ENCODE data around the gene RHOF. TPM values are rescaled to one million over a fixed set of nuclear protein-coding genes. Genes with fewer than 3 reads are reported as not detected.

RHOF gene
- polyA plus RNA-seq, 1 of the 3 experiments (the other 2 are of a cell fraction) = 5.0 TPM

DNA sequence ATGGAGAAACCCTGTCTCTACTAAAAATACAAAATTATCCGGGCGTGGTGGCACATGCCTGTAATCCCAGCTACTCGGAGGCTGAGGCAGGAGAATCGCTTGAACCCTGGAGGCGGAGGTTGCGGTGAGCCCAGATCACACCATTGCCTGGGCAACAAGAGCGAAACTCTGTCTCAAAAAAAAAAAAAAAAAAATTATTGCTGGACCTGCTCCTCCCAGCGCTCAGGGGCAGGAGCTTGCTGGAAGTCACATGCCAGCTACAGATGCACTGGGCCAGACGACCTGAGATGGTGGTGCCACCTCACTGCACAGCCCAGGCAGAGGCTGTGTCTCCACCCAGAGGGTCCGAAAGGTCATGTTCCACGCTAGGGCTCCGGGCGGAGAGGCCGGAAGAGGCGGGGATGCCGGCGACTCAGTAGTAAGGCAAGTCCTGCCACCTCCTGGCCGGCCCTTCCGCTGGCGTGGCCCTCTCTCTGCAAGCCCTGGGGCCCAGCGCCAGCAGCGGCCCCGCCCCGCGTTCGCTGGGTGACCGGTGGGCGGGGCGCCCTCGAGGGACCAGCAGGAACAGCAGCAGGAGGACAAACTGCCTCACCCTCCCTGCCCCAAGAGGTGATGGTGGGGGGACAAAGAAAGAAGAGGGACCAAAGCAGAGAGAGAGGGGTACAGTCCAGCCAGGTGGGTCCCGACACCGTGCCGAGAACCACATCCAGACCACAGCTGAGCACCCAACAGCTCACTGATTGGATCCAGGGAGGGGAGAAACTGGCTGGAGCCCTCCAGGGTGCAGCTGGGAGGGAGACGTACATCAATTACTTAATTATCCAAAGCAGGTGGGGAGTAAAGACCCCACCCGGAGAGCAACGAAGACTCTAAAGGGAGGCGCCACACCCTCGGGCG, 3.6 kb upstream of the RHOF start (continued):
- TF ChIP-seq, protein P1, sequence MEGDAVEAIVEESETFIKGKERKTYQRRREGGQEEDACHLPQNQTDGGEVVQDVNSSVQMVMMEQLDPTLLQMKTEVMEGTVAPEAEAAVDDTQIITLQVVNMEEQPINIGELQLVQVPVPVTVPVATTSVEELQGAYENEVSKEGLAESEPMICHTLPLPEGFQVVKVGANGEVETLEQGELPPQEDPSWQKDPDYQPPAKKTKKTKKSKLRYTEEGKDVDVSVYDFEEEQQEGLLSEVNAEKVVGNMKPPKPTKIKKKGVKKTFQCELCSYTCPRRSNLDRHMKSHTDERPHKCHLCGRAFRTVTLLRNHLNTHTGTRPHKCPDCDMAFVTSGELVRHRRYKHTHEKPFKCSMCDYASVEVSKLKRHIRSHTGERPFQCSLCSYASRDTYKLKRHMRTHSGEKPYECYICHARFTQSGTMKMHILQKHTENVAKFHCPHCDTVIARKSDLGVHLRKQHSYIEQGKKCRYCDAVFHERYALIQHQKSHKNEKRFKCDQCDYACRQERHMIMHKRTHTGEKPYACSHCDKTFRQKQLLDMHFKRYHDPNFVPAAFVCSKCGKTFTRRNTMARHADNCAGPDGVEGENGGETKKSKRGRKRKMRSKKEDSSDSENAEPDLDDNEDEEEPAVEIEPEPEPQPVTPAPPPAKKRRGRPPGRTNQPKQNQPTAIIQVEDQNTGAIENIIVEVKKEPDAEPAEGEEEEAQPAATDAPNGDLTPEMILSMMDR (IDR thresholded peaks at IDR 0.05) = peak; percentile 31
- no peak; the same call in 1 of the 2 replicates for TF ChIP-seq RXRA (IDR thresholded peaks at IDR 0.05; ENCODE audit: borderline replicate concordance, low read depth)
- TF ChIP-seq, protein P2, sequence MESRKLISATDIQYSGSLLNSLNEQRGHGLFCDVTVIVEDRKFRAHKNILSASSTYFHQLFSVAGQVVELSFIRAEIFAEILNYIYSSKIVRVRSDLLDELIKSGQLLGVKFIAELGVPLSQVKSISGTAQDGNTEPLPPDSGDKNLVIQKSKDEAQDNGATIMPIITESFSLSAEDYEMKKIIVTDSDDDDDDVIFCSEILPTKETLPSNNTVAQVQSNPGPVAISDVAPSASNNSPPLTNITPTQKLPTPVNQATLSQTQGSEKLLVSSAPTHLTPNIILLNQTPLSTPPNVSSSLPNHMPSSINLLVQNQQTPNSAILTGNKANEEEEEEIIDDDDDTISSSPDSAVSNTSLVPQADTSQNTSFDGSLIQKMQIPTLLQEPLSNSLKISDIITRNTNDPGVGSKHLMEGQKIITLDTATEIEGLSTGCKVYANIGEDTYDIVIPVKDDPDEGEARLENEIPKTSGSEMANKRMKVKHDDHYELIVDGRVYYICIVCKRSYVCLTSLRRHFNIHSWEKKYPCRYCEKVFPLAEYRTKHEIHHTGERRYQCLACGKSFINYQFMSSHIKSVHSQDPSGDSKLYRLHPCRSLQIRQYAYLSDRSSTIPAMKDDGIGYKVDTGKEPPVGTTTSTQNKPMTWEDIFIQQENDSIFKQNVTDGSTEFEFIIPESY (IDR thresholded peaks at IDR 0.05; ENCODE audit: borderline replicate concordance, low read depth) = no peak
- TF ChIP-seq EZH2phosphoT487 (IDR thresholded peaks at IDR 0.05; ENCODE audit: borderline replicate concordance, low read depth) = no peak
- no peak for TF ChIP-seq EP300 (IDR thresholded peaks at IDR 0.05; ENCODE audit: borderline replicate concordance in 1 of 2, low read depth in 1 of 2, low read length in 1 of 2)
- no peak for TF ChIP-seq MEF2A (IDR thresholded peaks at IDR 0.05; ENCODE audit: borderline replicate concordance, low read depth)
- no peak for TF ChIP-seq NRF1 (IDR thresholded peaks at IDR 0.05; ENCODE audit: low read depth, low read length)
- peak; percentile 24; the same call in 1 of the 2 replicates for TF ChIP-seq ELF1 (IDR thresholded peaks at IDR 0.05)
- TF ChIP-seq, protein P3, sequence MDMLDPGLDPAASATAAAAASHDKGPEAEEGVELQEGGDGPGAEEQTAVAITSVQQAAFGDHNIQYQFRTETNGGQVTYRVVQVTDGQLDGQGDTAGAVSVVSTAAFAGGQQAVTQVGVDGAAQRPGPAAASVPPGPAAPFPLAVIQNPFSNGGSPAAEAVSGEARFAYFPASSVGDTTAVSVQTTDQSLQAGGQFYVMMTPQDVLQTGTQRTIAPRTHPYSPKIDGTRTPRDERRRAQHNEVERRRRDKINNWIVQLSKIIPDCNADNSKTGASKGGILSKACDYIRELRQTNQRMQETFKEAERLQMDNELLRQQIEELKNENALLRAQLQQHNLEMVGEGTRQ (IDR thresholded peaks at IDR 0.05; ENCODE audit: borderline replicate concordance, low read depth, low read length) = no peak
- 0 out of 2 replicates have a peak, but pooled peaks have one; percentile 19 for TF ChIP-seq SIN3A (IDR thresholded peaks at IDR 0.05; ENCODE audit: borderline replicate concordance, low read depth, low read length)
- TF ChIP-seq CHD2 (IDR thresholded peaks at IDR 0.05; ENCODE audit: low read length, partially characterized antibody) = peak; percentile 40
- TF ChIP-seq, protein P4, sequence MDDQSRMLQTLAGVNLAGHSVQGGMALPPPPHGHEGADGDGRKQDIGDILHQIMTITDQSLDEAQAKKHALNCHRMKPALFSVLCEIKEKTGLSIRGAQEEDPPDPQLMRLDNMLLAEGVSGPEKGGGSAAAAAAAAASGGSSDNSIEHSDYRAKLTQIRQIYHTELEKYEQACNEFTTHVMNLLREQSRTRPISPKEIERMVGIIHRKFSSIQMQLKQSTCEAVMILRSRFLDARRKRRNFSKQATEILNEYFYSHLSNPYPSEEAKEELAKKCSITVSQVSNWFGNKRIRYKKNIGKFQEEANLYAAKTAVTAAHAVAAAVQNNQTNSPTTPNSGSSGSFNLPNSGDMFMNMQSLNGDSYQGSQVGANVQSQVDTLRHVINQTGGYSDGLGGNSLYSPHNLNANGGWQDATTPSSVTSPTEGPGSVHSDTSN (IDR thresholded peaks at IDR 0.05) = 0 out of 2 replicates have a peak, but pooled peaks have one; percentile 12
- peak; percentile 54; the same call in 1 of the 2 replicates for TF ChIP-seq NFIC (IDR thresholded peaks at IDR 0.05; ENCODE audit: borderline replicate concordance)
- TF ChIP-seq TEAD4 (IDR thresholded peaks at IDR 0.05; ENCODE audit: borderline replicate concordance, insufficient read depth) = no peak
- TF ChIP-seq RCOR1 (IDR thresholded peaks at IDR 0.05; ENCODE audit: low read length) = no peak
- no peak for TF ChIP-seq RAD21 (IDR thresholded peaks at IDR 0.05; ENCODE audit: low read length)
- TF ChIP-seq, protein P5, sequence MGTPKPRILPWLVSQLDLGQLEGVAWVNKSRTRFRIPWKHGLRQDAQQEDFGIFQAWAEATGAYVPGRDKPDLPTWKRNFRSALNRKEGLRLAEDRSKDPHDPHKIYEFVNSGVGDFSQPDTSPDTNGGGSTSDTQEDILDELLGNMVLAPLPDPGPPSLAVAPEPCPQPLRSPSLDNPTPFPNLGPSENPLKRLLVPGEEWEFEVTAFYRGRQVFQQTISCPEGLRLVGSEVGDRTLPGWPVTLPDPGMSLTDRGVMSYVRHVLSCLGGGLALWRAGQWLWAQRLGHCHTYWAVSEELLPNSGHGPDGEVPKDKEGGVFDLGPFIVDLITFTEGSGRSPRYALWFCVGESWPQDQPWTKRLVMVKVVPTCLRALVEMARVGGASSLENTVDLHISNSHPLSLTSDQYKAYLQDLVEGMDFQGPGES (IDR thresholded peaks at IDR 0.05; ENCODE audit: low read depth, low read length) = no peak
- TF ChIP-seq, protein P6, sequence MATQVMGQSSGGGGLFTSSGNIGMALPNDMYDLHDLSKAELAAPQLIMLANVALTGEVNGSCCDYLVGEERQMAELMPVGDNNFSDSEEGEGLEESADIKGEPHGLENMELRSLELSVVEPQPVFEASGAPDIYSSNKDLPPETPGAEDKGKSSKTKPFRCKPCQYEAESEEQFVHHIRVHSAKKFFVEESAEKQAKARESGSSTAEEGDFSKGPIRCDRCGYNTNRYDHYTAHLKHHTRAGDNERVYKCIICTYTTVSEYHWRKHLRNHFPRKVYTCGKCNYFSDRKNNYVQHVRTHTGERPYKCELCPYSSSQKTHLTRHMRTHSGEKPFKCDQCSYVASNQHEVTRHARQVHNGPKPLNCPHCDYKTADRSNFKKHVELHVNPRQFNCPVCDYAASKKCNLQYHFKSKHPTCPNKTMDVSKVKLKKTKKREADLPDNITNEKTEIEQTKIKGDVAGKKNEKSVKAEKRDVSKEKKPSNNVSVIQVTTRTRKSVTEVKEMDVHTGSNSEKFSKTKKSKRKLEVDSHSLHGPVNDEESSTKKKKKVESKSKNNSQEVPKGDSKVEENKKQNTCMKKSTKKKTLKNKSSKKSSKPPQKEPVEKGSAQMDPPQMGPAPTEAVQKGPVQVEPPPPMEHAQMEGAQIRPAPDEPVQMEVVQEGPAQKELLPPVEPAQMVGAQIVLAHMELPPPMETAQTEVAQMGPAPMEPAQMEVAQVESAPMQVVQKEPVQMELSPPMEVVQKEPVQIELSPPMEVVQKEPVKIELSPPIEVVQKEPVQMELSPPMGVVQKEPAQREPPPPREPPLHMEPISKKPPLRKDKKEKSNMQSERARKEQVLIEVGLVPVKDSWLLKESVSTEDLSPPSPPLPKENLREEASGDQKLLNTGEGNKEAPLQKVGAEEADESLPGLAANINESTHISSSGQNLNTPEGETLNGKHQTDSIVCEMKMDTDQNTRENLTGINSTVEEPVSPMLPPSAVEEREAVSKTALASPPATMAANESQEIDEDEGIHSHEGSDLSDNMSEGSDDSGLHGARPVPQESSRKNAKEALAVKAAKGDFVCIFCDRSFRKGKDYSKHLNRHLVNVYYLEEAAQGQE (IDR thresholded peaks at IDR 0.05; ENCODE audit: low read depth, low read length) = no peak
- TF ChIP-seq RFX5 (IDR thresholded peaks at IDR 0.05; ENCODE audit: low read length) = 0 out of 2 replicates have a peak, but pooled peaks have one; percentile 60
- peak; percentile 67 for TF ChIP-seq POLR2AphosphoS5 (IDR thresholded peaks at IDR 0.05; ENCODE audit: low read depth, low read length)

Data from SK-N-SH (cell line).